NCI-H2081 treated with DMSO at 0.1 percent for 48 hours (cell line): Measurements from ENCODE around the gene KRTAP10-10.
"Not testable (repeated sequence)": the region's sequence is repeated elsewhere in the genome, so short reads cannot be mapped to it uniquely, and the experiment has no call there.

Experiments
- DNase-seq: peaks from one replicate; lab custom pipeline; 2025; lab: John Stamatoyannopoulos, UW

Gene KRTAP10-10

DNA sequence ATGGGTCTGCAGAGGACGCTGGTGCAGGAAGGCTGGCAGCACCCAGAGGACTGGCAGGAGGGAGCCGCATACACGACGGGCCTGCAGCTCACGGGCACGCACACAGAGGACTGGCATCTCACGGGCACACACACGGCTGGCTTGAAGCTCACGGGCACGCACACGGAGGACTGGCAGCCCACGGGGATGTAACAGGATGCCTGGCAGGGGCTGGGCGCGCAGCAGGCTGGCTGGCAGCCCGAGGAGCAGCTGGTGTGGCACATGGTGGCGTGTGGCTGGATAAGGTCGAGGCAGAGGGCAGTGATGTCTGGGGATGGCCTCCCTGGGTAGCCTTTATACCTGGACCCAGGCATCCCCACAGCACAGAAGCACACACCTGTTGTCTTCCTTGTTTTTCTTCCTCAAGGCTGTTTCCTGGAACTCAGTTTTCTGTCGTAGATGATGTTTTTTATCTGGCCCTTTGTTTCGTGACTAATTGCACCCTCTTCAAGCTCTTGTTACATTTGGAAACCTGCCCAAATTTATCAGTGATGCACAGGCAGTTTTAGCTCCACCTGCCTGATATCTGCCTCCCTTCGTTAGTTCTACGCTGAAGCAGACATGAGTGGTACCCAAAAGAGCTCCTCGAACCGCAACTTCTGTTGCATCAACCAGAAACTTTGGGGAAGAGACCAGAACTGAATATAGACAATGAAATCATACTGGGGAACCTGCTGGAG lies 44.9 kb downstream of the KRTAP10-10 start, which contains the start of gene KRTAP12-1:
Gene KRTAP12-1 (minus strand): TSS at position 303 of the 719 bp plus-strand sequence. CDS start 40 bp downstream, at position 263.
- DNase-seq = peak; percentile 47

DNA sequence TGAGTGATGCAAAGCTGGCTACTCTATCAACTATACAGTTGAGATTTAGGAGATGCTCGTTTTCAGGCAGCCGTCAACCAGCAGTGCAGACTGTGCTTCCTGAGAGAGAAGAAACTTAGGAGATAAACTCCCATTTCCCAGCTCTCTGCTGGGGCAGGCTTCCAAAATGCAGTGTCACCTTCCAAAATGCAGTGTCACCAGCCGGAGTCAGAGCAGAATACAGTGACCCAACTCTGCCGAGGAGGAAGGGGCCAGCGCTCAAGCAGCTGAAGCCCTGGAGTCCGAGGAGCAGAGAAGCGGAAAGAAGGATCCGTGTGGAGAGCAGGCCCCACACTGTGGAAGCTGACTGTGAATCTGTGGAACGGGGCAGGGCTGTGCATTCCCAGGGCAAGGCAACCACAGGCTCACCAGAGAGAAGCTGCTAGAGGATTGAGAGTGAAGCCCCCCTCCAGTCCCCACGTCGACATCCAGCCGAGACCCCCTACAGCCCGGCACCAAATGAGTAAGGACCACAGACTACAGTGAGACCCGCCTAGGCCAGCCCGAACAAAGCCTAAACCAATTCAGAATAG lies 45.5 kb downstream of the KRTAP10-10 start:
- DNase-seq = no peak

DNA sequence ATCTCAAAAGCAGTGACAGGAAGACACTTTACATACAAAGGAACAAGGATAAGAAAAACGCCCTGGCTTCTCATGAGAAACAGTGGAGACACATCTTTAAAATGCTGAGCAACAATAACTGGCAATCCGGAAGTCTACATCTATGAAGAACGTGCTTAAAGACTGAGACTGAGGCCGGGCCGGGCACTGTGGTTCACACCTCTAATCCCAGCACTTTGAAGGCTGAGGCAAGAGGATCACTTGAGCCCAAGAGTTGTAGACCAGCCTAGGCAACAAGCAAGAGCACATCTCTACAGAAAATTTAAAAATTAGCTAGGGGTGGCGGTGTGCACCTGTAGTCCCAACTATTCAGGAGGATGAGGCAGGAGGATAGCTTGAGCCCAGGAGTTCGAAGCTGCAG lies 46.9 kb downstream of the KRTAP10-10 start:
- no peak for DNase-seq

DNA sequence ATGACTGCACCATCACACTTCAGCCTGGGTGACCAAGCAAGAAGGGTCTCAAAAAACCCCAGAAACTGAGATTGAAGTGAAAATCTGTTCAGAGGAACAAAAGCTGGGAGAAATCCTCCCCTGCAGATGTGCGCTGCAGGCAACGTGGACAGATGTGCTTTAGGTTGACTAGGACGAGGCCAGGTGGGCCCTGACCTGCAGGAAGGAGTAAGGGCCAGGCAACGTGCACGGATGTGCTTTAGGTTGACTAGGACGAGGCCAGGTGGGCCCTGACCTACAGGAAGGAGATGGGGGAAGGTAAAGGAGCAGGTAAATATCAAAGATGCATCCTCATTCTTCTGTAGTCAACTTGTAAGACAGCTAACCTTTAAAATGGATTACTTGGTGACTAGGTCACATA lies 47.3 kb downstream of the KRTAP10-10 start:
- no peak for DNase-seq

DNA sequence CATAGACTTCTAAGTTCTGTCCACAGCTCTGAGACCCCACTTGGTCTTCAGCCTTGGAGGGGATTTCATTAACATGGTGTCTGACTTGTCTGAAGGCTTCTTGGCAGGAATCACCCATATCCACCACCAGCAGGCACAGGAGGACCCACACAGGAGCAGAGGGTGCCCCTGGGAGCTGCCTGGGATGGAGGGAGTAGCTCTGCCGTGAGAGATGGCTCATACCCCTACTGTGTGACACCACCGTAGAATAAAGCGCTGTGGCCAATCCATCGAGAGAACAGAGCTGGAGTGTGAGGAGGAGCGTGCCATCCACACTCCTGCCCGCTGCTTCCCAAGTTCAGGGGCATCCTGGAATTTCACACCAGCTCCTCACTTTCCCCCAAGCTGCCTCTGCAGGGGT lies 47.9 kb downstream of the KRTAP10-10 start:
- DNase-seq = not testable (repeated sequence)

DNA sequence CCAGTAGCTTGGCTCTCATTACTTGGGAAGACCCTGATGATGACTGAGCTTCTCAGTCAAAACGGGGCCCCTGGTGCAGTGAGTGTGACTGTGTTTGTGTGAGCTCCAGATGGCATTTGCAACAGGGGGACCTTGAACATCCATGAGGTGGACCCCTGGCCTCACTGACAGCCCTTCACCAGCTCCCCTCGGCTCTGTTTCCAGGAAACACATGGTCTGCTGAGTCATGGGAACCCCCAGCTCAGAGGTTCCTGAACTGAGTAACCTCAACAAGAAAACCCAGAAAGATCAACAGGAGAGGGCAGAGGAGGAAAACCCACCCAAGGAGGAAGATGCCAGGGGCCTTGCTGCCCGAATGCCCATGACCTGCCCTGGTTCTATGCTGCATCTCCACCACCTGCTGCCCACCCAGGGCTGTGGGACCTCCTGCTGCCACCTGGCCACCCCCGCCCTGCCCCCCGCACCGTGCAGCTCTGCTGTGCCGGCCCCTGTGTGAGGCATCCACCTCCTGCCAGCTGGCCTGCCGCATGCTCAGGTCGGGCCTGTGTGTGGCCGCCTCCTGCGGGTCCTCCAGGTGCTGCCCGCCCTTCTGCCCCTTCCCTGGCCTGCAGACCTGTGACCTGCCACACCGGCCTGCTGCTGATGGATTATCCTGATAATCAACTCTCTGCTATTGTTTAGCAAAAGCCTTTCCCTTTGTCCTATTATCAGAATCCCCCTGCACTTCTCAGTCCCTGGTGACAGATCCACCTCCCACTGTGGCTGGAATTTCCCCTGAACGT lies 49.0 kb downstream of the KRTAP10-10 start:
- no peak for DNase-seq

DNA sequence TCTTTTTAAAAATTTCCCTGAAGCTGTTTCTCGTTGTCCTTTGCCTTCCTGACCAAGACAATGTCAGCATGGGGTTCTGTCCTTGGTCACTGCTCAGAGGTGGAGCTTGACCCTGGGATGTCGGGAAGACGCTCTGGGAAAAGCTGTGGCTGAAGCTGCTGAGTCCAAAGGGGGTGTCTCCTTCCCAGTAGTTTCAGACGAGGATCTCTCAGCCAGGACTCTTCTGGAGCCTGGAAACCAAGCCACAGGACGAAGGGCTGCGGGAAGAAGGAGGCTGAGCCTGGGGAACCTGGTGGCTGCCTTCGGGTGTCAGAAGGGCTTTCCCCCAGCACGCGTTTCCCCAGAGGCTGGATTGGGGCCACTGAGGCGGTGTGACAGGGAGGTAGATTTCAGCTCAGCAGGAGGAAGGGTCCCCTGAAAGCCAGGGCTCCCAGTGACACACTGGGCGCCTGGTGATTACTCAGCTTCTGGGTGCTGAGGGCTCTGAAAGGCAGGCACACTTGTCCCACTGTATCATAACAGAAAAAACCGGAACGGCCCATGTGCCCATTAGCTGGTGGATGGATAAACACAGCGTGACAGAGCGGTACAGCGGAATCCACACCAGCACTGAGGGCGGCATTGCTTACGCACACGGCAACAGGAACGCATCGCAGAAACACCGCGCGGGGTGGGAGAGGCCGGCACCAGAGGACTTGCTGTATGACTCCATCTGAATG lies 49.8 kb downstream of the KRTAP10-10 start:
- no peak for DNase-seq

DNA sequence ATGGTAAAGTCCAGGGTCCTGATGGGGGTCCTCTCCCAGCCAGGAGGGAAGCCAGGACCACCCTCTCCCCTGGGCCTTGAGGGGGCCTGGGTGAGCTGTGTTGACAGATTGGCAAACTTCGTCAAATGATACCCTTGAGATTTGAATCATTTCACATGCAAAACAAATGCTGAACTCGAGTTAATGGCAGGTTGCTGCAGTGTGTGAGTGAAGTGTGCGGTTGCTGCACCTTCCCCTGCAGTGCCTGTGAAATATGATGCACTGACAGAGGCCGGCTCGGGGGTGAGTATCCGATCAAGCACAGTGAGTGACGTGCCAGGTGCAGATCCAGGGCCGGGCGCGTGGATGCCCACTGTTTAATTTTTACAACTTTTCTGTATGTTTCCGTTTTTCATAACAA lies 50.5 kb downstream of the KRTAP10-10 start:
- DNase-seq = no peak
